Psoas muscle (tissue), 8 donors: ENCODE data around the gene ROBO2. TPM values are rescaled to one million over a fixed set of nuclear protein-coding genes. Genes with fewer than 3 reads are reported as not detected.

Experiments used
- ATAC-seq, 4 donors: fragments of 200-7000 bp; cut with Tn5 transposase; one replicate each; pipeline ENCODE4 v1.9.1; 2020; ENCODE audit warnings: moderate library complexity in 3 of 4, mild to moderate bottlenecking in 2 of 4
- DNase-seq, 2 donors: peaks; one replicate each; pipeline ENCODE4 v3.0.0-alpha.2; 2020
- H3K27ac ChIP-seq: fragments of 200-600 bp; one replicate; pipeline ENCODE4 v1.8.0; 2022
- H3K27me3 ChIP-seq, 3 donors: fragments of 200-600 bp in 1 of 3; one replicate each; pipeline versions ENCODE4 v1.6.1 to v1.8.0; 2013 to 2022; ENCODE audit warnings: low read length in 2 of 3, mild to moderate bottlenecking in 2 of 3, moderate library complexity in 1 of 3; ENCODE audit not compliant: insufficient read depth in 3 of 3
- H3K36me3 ChIP-seq, 2 donors: fragments of 200-600 bp in 1 of 2; one replicate each; pipeline versions ENCODE4 v1.6.1 to v1.8.0; 2013 to 2022; ENCODE audit warnings: low read depth in 1 of 2, mild to moderate bottlenecking in 1 of 2, moderate library complexity in 1 of 2; ENCODE audit not compliant: insufficient read depth in 1 of 2
- H3K4me1 ChIP-seq: fragments of 200-600 bp; one replicate; pipeline ENCODE4 v1.8.0; 2022
- H3K4me3 ChIP-seq: fragments of 200-600 bp; one replicate; pipeline ENCODE4 v1.8.0; 2022; ENCODE audit warnings: mild to moderate bottlenecking
- H3K9me3 ChIP-seq: fragments of 200-600 bp; one replicate; pipeline ENCODE4 v1.8.0; 2022
- WGBS, 3 donors: extraction: QIAGEN DNeasy Blood & Tissue Kit; methylation state at CpG; one replicate each; pipeline versions ENCODE4 v1.1.6 to v1.1.7; 2013; 5-methylcytosine and 5-hydroxymethylcytosine counted together
- intact Hi-C, 2 donors: fragments of 100-400 bp; cut with DNase I; formaldehyde crosslinking; loops; one replicate each; pipeline versions ENCODE4 v1.11.0 to v1.14.2; 2022
- polyA plus RNA-seq, 3 donors: library from polyadenylated mRNA; stranded (reverse); fragments of 200-250 nt; gene quantifications; one replicate each; pipeline ENCODE4 v1.2.3, GENCODE V29; 2013
- total RNA-seq, 4 donors: library from RNA; stranded (reverse); fragmentation: NEBNext Ultra II Directional in 2 of 4; extraction: Animal tissue kit (Norgen Biotek cat#: 25700) in 2 of 4; gene quantifications; one replicate each; pipeline versions ENCODE4 v1.2.1 to v1.2.4, GENCODE V29; 2021 to 2023
- TF ChIP-seq, protein P1 (sequence below): fragments of 200-600 bp; IDR thresholded peaks from one replicate; pipeline ENCODE4 v1.8.0; 2022; ENCODE audit warnings: antibody characterized with exemption
- donor health status: healthy with polysubstance abuse.
- donor health status: DM: no; HTN: no; CAD: no; lungs with moderate emphysema.
- donor health status: Bipolar disorder and iron deficiency.
- donor health status: healthy.
- donor health status: DM: yes; HTN: yes; CAD: no.
- donor health status: DM: no; HTN: no; CAD: no.
- donor health status: DM: no; HTN: no; CAD: no.
- donor health status: DM: yes; HTN: yes; CAD: no.

Gene ROBO2
- total and polyA plus RNA-seq, 7 donors = 0.03 to 0.39 (median 0.09) TPM; not detected in 1

DNA sequence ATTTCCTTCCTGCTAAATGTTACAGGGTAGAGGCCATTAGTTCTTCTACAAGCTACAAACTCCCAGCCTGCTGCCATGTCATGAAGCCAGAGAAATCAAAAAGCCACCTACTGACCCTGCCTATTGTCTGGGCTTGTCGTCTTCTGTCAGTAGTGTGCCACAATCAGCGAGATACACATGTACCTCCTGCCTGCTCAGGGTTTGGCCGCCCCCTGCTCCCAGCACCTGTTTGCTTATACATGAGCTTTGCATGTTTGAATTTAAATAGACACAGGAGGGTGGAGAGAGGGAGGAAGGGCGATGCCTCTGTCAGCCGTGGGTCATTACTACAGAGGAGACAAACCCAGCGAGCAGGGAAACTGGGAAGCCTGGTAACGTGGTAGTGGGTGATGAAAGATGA, 106.1 kb downstream of the ROBO2 start:
- H3K9me3 ChIP-seq = no peaks in the 10 kb centered on the region
- 64 to 70% (median 64%) methylated on average over 7 of the region's 7 CpGs for WGBS, 3 donors

DNA sequence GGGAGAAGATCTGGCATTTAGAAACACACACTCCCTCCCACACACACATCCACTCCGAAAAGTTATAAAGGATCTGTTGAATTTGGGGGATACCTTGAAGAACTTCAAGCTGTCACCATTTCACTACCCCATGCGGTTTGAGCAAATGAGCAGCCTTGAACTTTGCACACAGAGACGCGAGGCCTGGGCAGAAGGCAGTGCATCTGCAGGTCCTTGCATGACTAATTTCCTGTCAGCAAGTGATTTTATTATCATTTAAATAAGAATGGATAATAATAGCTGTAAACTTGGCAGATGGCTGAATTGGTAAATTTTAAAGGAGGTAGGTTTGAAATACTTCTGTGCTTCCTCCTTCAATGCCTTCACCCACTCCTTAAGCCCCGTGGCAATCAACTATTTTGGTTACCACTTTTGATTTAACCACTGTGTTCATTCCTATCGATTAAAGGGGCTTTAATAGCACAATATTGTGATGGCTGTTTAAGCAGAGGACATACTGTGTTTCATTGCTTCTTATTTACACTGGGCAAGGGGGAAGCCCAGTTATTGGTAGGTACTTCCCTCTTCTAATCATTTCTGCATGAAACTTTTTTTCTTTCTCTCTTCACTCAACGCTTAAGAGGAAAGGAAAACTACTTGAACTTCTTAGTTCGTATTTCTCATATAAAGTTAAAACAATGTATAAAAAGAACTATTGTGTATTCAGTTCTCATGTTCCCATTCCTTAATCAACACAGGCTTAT, 108.1 kb downstream of the ROBO2 start:
- TF ChIP-seq, protein P1, sequence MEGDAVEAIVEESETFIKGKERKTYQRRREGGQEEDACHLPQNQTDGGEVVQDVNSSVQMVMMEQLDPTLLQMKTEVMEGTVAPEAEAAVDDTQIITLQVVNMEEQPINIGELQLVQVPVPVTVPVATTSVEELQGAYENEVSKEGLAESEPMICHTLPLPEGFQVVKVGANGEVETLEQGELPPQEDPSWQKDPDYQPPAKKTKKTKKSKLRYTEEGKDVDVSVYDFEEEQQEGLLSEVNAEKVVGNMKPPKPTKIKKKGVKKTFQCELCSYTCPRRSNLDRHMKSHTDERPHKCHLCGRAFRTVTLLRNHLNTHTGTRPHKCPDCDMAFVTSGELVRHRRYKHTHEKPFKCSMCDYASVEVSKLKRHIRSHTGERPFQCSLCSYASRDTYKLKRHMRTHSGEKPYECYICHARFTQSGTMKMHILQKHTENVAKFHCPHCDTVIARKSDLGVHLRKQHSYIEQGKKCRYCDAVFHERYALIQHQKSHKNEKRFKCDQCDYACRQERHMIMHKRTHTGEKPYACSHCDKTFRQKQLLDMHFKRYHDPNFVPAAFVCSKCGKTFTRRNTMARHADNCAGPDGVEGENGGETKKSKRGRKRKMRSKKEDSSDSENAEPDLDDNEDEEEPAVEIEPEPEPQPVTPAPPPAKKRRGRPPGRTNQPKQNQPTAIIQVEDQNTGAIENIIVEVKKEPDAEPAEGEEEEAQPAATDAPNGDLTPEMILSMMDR = no peak
- 57 to 62% (median 57%) methylated on average over 8 of the region's 8 CpGs for WGBS, 3 donors

More for the DNA sequence above, 106.1 kb downstream of the ROBO2 start:
- TF ChIP-seq, protein P1 = no peak
- H3K4me1 ChIP-seq = no peaks in the 10 kb centered on the region
- no peak overlapping the region for H3K27ac ChIP-seq
- H3K27me3 ChIP-seq = no peaks in the 10 kb centered on the region
- no peaks in the 10 kb centered on the region for H3K36me3 ChIP-seq
- no peak overlapping the region for H3K4me3 ChIP-seq
- ATAC-seq (no peak), DNase-seq (no peak)
- intact Hi-C loops = no loop called here

DNA sequence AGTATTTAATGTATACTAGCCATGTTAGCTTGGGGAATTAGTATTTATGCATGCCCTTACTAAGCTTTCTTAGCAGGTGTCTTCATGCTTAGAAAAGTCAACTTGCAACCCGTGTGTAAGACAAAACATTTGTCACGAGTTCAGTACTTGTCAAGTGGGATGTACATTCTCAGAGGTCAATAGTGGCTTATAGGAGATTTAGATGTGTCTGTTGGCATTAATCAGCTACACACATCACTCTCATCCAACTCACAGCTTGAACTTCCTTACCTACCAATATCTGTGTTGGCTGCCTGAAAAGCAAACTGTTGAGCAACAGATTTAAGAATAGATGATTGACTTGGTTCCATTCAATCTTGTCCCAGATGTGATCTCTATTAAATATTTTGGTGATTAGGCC, 109.5 kb downstream of the ROBO2 start:
- Histone ChIP-seq H3K9me3 (no peaks in the 10 kb centered on the region), H3K4me3 (no peak overlapping the region), H3K27ac (no peak overlapping the region), H3K36me3 (no peaks in the 10 kb centered on the region), H3K27me3 (no peaks in the 10 kb centered on the region), H3K4me1 (no peaks in the 10 kb centered on the region)
- no peak for DNase-seq
- intact Hi-C loops = no loop called here
- ATAC-seq = no peak
- TF ChIP-seq, protein P1 = no peak
- WGBS, 3 donors = 66 to 72% (median 71%) methylated on average over 2 of the region's 2 CpGs

More for the DNA sequence above, 108.1 kb downstream of the ROBO2 start:
- H3K27me3 ChIP-seq = no peaks in the 10 kb centered on the region
- DNase-seq = no peak
- H3K4me1 ChIP-seq = no peaks in the 10 kb centered on the region
- no peak overlapping the region for H3K27ac ChIP-seq
- ATAC-seq = no peak
- H3K36me3 ChIP-seq = no peaks in the 10 kb centered on the region
- no peak overlapping the region for H3K4me3 ChIP-seq
- intact Hi-C loops = no loop called here
- no peaks in the 10 kb centered on the region for H3K9me3 ChIP-seq

DNA sequence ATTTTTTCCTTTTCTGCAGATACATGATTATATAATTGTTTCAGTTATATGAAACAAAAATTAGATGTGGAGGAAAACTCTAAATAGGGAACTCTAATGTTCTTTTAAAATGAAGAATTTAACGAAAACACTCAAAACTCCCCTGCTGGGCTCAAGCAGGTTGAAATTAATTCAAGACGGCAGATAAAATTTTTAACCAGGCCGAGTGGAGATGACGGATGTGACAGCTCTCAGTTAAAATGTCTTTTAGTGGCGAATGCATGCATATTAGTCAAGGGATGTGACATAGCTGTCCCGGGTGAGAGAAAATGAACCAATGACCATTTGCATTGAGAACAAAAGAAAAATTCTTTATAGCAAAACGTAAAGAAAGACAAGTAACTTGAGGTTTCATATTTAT, 110.1 kb downstream of the ROBO2 start:
- no peaks in the 10 kb centered on the region for H3K9me3 ChIP-seq
- no peaks in the 10 kb centered on the region for H3K27me3 ChIP-seq
- intact Hi-C loops = no loop called here
- TF ChIP-seq, protein P1 = no peak
- H3K4me3 ChIP-seq = no peak overlapping the region
- no peak for ATAC-seq
- no peak overlapping the region for H3K27ac ChIP-seq
- WGBS, 3 donors = 68 to 77% (median 74%) methylated on average over 7 of the region's 7 CpGs
- H3K36me3 ChIP-seq = no peaks in the 10 kb centered on the region
- DNase-seq = no peak
- no peaks in the 10 kb centered on the region for H3K4me1 ChIP-seq

DNA sequence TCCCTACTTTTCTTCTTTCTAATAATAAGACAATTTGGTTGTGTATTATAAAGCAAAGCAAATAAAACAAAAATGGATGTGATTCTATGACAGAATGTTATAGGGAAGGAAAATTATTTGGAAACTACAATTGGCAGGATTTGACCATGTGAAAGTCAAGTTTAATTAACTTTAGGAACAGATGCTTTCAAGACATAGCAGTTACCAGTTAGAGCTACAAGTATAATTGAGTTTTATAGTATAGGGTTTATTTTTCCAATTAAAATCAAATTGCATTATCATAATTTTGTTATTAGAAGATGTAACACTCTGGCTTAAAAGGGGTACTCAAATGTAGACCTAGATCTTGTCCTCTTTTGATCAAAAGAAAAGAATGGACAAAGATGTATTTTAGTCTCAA, 110.9 kb downstream of the ROBO2 start:
- ATAC-seq = no peak

More for the DNA sequence above, 110.9 kb downstream of the ROBO2 start:
- DNase-seq = no peak
- H3K27ac ChIP-seq = no peak overlapping the region
- no peaks in the 10 kb centered on the region for H3K4me1 ChIP-seq
- H3K36me3 ChIP-seq = no peaks in the 10 kb centered on the region
- TF ChIP-seq, protein P1 = no peak
- H3K4me3 ChIP-seq = no peak overlapping the region
- no peaks in the 10 kb centered on the region for H3K9me3 ChIP-seq
- intact Hi-C loops = no loop called here
- no peaks in the 10 kb centered on the region for H3K27me3 ChIP-seq
